ENCODE measurements around the gene TMED4.
"Not testable (repeated sequence)": the region's sequence is repeated elsewhere in the genome, so short reads cannot be mapped to it uniquely, and the experiment has no call there.

TMED4 gene

DNA sequence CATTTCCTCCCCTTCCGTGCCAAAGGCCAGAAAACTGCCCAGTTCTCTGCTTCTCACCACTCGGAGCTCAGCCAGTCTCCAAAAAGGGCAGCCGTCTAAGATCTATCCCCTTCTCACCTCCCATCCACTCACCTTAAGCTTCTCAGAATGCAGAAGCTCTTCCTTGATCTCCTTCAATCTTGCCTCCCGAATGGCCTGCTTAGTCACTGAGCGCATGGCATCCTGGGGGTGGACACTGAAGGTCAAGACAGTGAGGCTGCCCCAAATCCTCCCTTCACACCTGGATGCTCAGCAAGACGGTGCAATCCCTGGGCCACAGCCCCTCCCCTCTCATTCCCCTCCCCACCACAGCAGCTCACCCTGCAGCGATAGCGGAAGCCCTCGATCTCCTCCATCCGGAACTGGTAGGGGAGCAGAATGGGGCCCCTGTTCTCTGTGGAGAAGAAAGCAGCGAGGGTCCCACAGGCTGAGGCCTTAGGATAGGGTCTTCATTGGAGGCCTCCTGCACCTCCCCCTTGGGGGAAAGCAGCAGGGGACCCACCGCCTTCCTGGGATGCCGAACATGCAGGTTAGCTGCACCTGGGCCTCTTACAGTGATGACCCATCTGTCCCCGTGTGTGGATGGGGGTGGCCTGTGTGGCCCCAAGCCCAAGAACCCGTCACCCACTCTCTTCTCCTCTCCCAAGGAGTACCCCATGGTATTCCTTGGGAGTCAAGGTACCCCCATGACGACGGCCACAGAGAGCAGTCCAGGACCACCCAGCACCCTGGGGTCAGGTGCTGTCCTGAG is 13.1 kb downstream of the TMED4 start:
- no peak for DNase-seq (ENCODE audit: low read depth in 3 of 3)

DNA sequence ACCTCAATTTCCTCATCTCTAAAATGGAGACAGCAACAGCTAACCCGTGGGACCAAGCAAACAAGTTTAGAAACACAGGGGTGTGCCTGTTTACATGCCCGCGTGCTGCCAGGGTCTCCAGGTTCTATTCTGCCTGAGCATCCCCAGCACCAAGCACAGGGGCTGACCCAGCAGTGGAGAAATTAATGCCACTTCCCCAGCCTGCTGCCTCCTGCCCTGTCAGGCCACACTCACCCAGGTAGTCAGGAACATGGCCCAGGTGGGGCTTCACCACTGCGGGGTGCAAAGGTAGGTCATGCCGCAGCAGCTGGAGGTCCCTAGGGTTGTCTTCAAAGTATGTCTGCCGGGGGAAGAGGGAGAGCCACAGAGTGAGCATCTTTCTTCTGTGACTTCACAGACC is 14.1 kb downstream of the TMED4 start:
- DNase-seq (ENCODE audit: low read depth in 3 of 3): no peak

DNA sequence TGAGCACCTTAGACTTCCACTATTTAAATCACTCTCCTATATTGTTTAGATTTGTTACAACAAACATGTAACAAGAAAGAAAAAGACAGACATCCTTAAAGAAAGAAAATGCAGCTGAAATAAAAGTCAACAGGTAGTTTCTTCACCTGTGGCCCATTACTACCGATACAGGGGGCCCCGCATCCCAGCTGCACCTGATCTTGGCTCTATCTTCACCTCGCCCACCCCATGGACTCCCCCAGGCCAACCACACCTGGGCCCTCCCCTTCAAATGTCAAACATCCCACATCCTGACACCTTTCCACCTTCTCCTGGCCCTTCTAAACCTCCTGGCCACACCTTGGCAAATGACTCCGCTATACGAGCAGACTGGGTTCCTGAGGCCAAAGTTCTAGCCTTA is 15.4 kb downstream of the TMED4 start:
- no peak for DNase-seq (ENCODE audit: low read depth in 3 of 3)

DNA sequence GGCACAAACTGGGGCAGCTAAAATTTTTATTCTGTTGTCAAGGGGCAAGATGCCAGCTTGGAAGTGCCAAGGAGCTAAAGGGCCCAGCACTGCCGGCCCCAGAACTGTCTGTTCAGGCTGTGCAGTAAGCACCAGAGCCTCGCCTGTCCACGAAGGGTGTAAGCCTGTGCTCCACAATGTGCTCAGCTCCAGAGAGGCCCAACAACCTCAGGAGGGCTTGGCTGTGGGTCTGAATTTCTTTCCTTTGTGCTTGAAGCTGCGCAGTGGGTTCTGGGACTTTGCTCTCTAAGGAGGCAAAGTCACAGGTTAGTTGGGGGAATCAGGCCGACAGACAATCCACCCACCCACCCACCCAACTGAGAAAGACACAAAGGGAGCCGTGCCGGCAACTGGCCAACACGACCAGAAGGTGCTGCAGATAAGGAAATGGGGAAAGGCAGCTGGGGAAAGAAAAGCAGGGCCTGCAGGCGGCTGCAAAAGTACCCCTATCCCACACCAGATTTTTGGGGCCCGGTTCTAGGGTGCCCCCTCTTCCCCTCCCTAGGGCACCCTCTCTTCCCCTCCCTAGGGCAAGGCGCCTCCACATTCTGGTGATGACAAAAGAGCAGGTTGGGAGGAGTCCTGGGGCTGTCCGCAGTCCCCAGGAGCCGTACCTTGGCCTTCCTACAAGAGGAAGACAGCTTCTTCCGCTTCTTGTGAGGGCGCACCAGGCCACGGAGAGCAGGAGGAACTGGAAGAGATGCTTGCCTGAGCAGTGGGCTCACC is 16.1 kb downstream of the TMED4 start:
- DNase-seq (ENCODE audit: low read depth in 3 of 3): no peak

DNA sequence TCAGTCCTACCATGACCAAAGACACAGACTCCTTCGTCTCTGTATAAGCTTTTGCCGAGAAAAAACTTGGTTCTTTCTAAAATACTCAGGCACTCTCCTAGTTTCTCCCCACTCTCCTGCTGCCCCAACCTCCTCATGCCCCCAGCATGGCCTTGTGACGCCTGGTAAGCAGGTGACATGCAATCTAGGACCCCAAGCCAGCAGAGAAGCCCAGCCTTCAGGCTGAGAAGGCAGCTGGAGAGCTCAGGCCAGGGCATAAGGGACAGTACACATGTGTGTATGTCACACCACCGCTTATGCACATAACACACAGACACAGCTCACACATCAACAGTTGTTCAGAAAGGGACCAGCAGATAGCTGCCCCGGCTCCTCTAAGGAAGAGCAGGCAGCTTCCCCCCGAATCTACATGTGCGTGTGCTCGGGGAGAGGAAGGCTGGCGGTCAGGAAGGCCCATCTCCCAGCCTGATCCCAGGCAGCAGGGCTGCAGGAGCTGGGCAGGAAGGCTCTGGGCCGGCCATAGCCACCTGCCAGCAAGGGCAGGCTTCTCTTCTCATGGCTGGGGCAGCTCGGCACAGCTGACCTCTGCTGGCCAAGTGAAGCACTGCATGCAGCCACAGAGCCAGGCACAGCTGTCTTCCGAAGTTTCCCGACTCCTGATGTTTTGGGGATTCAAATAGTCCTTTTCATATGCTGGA is 16.8 kb downstream of the TMED4 start:
- peak; percentile 32 to 41 (median 38) for DNase-seq (ENCODE audit: low read depth in 3 of 3)

DNA sequence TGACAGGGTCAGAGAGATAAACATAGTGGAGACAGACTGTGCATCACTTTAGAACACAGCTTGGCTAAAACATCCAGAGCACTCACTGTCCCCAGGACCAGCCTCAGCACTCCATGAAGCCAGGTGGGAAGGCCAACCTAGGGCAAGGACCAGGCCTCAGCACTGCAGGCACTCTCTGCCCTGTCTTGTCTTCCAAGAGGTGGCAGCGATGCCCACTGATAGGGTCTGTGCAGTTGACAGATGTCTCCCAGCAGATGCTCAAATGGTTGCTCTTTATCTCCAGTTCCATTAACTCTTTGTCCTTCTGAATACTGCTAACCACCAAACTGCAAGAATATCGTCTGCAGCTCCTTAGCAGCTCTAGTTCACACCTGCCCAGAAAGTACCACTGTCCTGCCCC is 17.4 kb downstream of the TMED4 start:
- no peak for DNase-seq (ENCODE audit: low read depth in 3 of 3)

DNA sequence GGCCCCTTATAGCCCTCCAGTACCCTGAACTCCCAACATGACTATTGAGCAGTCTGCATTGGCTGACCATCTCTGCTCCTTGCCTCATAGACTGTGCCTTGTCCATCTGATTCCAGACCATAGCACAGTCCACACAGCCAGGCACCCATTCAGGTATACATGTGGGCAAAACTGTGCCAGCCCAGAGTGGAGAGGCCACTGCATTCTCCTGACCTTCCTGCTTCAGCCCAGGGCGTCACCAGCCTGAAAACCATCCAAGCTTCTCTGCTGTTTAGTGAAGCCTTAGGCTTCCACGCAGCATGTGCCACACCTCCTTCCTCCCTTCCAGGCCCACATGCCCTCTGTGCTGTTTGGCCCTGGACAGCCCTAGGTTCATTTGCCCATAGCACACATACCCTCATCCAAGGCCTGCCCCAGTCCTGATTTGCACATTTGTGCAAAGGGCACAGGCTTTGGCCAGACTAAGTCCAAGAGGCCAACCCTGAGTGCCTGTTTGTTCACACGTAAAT is 18.8 kb downstream of the TMED4 start:
- DNase-seq (ENCODE audit: low read depth in 3 of 3): no peak

DNA sequence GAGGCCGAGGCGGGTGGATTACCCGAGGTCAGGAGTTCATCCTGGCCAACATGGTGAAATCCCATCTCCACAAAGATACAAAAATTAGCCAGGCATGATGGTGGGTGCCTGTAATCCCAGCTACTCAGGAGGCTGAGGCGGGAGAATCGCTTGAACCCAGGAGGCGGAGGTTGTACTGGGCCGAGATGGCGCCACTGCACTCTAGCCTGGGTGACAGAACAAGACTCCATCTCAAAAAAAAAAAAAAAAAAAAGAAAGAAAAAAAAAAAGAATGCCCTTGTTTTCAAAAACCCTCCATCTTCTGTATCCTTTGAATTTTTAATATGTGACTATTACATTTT is 19.4 kb downstream of the TMED4 start:
- not testable (repeated sequence) for DNase-seq (ENCODE audit: low read depth in 3 of 3)

DNA sequence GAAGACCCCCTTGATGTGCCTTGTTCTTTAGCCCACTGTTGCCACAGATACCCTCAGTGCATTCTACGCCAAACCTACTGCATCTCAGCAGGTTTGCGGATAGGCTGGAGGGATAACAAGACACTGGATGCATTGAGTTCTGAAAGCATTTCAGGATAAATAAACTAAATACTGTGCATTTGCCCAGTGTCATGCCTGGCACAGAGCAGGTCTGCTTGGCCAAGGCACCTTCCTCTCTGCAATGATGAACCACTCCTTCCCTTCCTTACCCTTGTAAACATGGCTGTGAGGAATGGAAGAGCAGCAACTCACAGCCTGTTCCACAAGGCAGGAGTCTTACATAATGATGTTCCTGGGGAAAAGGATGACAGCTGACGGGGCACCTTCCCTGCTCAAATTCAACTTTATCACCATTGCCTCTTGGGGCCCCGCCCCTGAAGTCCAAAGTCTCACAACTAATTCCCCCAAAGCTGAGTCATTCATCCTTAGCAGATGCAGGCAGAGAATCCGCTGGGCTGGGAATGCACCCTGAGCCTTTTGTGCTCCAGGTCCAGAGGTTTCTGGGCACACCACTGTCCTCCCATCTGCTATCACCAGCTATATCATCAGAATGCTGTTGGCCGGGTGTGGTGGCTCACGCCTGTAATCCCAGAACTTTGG is 19.9 kb downstream of the TMED4 start:
- no peak for DNase-seq (ENCODE audit: low read depth in 3 of 3)

DNA sequence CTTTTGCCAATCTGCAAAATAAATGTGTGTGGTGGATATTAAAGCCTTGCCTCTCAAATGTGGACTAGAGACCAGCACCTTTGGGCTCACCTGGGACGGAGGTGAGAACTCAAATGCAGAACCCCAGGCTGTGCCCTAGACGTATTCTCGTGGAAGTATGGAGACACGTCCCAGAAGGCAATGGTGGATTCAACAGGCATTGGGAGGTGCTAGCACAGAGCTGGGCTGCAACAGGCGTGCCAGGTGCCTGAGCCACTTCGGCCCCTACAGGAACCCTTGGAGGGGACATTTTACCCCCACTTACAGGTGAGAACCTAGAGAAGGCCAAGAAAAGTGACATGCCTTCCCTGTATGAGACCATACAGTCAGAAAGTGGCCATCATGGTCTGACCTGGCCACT is 20.6 kb downstream of the TMED4 start:
- no peak for DNase-seq (ENCODE audit: low read depth in 3 of 3)

DNA sequence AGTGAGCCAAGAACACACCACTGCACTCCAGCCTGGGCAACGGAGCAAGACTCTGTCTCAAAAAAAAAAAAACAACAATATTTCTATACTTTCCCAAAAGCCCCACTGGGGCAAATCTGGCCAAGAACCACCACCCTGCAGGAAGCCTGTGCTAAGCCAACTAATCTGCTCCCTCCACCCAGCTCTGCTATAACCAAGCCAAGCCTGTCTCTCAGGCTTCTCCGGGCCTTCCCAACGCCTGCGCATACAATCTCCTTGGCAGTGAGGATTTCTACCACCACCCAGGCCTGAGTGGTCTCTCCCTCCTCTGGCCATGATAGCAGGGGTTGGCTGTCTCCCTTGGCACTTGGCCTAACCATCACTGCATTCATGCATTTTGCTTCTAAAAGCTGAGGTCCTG is 22.5 kb downstream of the TMED4 start:
- no peak for DNase-seq (ENCODE audit: low read depth in 3 of 3)

DNA sequence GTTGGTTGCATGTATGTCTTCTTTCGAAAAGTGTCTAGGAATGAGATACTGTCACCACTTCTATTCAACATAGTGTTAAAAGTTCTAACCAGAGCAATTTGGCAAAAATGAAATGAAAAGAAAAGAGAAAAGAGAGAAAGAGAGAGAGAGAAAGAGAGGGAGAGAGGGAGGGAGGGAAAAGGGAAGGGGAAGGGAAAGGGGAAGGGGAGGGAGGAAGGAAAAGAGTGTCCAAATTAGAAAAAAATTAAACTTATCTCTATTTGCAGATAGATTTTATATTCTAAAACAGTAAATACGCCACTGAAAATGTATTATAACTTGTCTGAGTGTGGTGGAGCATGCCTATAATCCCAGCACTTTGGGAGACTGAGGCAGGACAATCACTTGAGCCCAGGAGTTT is 24.5 kb downstream of the TMED4 start:
- DNase-seq (ENCODE audit: low read depth in 3 of 3): no peak

DNA sequence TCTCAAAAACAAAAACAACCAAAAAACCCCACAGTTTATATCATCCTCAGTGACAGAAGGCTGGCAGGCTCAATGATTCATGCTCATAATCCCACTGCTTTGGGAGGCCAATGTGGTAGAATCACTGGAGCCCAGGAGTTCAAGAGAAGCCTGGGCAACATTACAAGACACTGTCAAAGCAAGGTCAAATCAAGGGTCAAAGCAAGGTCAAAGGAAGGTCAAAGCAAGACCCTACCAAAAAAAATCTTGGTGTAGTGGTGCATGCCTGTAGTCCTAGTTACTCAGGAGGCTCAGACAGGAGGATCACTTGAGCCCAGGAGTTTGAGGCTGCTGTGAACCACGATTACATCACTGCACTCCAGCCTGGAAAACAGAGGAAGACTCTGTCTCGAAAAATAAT is 26.7 kb downstream of the TMED4 start:
- DNase-seq (ENCODE audit: low read depth in 3 of 3): no peak

DNA sequence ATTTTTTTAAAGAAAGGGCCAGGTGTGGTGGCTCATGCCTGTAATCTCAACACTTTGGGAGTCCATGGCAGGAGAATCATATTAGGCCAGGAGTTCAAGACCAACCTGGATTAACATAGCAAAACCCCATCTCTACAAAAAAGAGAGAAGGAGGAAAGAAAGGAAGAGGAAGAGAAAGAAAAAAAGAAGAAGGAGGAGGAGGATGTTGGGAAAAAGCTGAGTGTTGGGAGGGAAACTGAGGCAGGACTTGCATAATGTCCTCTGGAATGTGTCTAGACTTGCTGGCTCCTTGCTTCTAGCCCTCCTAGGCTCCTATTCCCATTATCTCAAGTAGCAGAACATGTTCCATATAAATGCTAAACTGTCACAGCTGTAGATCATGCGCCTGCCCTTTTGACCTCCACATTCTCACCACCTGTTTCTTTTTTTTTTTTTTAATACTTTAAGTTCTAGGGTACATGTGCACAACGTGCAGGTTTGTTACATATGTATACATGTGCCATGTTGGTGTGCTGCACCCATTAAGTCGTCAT is 29.5 kb downstream of the TMED4 start:
- not testable (repeated sequence) for DNase-seq (ENCODE audit: low read depth in 3 of 3)

DNA sequence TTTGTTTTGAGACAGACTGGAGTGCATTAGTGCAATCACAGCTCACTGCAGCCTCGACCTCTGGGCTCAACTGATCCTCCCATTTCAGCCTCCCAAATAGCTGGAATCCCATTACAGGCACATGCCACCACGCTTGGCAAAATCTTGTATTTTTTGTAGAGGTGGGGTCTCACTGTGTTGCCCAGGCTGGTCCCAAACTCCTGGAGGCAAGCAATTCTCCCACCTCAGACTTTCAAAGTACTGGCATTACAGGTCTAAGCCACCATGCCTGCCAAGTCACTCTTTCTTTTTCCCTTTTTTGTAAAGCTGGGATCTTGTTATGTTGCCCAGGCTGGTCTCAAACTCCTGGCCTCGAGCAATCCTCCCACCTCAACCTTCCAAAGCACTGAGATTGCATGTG is 32.6 kb downstream of the TMED4 start:
- no peak for DNase-seq (ENCODE audit: low read depth in 3 of 3)

DNA sequence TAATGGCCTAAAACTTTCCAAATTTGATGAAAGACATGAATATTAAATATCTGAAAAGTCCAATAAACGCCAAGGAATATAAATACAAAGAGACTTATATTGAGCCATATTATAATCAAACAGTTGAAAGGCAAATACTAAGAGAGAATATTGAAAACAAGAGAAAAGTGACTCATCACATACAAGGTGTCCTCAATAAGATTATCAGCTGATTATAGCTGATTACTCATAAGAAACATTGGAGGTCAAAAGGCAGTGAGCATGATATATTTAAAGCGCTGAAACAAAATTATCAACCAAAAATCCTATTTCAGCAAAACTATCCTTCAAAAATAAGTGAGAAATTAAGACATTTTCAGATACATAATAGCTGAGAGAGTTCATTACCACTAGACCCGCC is 33.1 kb downstream of the TMED4 start:
- DNase-seq (ENCODE audit: low read depth in 3 of 3): no peak

DNA sequence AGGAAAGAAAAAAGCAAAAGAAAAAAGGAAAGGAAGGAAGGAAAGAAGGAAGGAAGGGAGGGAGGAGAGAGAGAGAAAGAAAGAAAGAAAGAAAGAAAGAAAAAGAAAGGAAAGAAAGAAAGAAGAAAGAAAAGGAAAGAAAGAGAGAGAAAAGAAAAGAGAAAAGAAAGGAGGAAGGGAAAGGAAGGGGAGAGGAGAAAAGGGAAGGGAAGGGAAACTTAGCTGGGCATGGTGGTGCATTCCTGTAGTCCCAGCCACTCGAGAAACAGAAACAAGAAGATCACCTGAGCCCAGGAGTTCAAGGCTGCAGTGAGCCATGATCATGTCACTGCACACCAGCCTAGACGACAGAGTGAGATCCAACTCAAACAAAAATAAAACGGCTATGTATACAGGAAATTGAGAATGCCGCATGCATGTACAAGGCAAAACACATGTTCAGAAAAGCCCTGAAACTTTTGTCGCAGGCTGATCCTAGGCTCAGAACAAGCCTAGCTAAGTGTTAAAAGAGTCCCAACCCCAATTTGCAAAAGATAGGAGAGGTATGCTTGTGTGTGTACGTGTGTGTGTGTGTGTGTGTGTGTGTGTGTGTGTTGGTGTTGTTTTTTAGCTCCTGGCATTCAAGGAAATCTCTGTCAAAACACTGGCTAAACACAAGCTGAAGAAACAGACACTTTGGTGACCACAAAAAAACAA is 34.3 kb downstream of the TMED4 start:
- no peak for DNase-seq (ENCODE audit: low read depth in 3 of 3)

DNA sequence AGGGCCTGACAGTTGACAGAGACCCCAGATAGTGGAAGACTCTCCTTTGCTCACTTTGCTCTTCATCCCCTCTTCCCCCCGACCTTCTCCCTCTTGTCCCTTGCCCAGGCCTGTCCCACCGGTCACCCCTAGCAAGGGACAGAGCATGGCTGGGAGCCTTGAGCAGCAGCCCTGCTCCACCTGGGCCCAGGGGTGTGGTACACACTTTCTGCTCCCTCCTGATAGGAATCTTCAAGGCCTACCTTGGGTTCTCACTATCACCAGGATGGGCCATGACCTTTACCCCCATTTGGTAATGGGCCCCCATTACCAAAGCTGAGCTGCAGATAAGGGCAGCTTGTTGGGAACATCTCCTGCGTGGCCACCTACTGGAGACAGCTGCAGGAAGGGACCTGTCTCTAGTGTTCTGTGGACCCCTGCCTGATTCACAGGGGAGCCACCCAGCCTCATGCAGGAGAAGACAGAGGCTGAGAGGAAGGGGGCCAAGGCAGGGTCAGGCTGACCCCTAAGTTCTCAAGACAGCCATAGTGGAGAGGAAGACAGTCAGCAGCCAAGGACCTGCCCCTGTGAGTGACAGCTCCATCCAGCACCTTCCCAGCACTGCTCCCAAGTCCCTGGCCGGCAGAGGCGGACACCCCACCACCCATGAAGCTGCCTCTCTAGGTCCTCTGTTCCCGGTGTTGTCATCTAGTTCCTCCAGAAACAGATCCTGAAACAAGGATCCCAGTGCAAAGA is 40.0 kb downstream of the TMED4 start:
- DNase-seq (ENCODE audit: low read depth in 3 of 3): no peak

DNA sequence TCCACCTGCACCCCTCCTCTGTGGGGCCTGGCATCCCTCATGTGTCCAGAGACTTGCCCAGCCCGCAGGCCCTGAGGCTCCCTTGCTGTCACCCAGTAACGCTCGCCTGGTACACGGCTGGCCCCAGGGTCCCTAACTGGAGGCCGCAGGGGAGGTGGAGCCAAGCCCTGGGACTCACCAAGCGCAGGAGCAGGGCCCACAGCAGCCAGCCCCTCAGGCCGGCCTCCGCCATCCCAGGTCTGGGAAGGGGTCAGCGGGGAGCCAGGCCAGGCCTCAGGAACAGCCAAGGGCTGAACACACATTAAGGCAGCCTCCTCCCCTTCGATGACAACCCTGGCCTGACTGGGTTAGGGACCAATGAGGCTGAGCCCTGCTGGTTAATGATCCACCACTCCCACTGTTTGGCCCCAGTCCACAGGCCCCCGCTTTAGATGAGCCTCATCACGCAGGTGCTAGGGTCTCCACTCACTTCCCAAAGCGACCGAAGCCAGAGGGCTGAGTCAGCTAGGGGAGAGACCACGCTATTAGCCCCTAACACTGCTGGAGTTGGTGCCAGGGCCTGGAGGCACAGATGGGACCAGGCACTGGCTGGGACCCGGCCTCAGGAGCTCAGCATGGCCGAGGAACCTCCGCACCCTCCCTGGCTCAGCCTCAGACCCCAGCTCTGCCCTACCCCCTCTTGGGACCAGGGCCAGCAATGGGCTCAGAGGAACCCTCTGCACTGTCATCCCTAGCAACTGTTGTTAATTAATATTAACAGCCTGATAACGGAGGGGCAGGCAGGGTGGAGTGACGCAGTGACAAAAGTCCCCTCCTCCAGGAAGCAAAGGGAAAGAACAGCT is 40.8 kb downstream of the TMED4 start, which contains the start of gene NPC1L1:
Gene NPC1L1, minus strand, starts transcription at position 303 of the 842 bp plus-strand sequence. Its CDS starts 71 bp downstream, at position 232.
- no peak for DNase-seq (ENCODE audit: low read depth in 3 of 3)

Data from stimulated activated CD4-positive, alpha-beta T cell treated with anti-CD3 and anti-CD28 coated beads, TNF-alpha, amount 100 ng/mL, for 4 hours (primary cell).